CD14-positive monocyte (primary cell): ENCODE data around the gene AGRP. TPM values are rescaled to one million over a fixed set of nuclear protein-coding genes. Genes with fewer than 3 reads are reported as not detected.

Experiments used
- DNase-seq, 3 donors: peaks; one replicate each; pipeline ENCODE4 v3.0.0-alpha.2; 2011 to 2022
- H2AFZ ChIP-seq: 2 replicates; pipeline ENCODE4 v1.6.0; 2012; ENCODE audit warnings: mild to moderate bottlenecking, low read depth, low read length, inconsistent platforms; ENCODE audit not compliant: insufficient read depth, poor library complexity, severe bottlenecking
- H3K27ac ChIP-seq, 2 donors: 1 replicate in 1 of 2; 2 replicates in 1 of 2; pipeline ENCODE4 v1.5.1; 2012 to 2013; ENCODE audit warnings: low read length in 2 of 2, control low read depth in 1 of 2, inconsistent platforms in 1 of 2, low read depth in 1 of 2, mild to moderate bottlenecking in 1 of 2
- H3K27me3 ChIP-seq, 2 donors: one replicate each; pipeline versions ENCODE4 v1.6.0 to v1.6.1; 2011 to 2013; ENCODE audit warnings: low read length in 2 of 2; ENCODE audit not compliant: control insufficient read depth in 2 of 2, insufficient read depth in 2 of 2
- H3K36me3 ChIP-seq, 2 donors: replicated peaks in 1 of 2; 1 replicate in 1 of 2; 2 replicates in 1 of 2; pipeline versions ENCODE4 v1.5.1 to v1.6.1; 2012 to 2013; ENCODE audit warnings: low read length in 2 of 2, control low read depth in 1 of 2, inconsistent platforms in 1 of 2, mild to moderate bottlenecking in 1 of 2; ENCODE audit not compliant: insufficient read depth in 2 of 2, control insufficient read depth in 1 of 2
- H3K4me1 ChIP-seq, 2 donors: 1 replicate in 1 of 2; 2 replicates in 1 of 2; pipeline versions ENCODE4 v1.5.1 to v1.6.1; 2012 to 2013; ENCODE audit warnings: low read length in 2 of 2, control low read depth in 1 of 2, inconsistent platforms in 1 of 2, mild to moderate bottlenecking in 1 of 2, moderate library complexity in 1 of 2; ENCODE audit not compliant: insufficient read depth in 2 of 2, control insufficient read depth in 1 of 2
- H3K4me2 ChIP-seq: replicated peaks from 2 replicates; pipeline ENCODE3; 2012; ENCODE audit warnings: low read length, moderate library complexity, mild to moderate bottlenecking; ENCODE audit not compliant: poor library complexity, severe bottlenecking; ENCODE audit errors: extremely low read depth
- H3K4me3 ChIP-seq, 3 experiments: fragments of 200-600 bp in 1 of 3; sonication (generic) in 1 of 3; replicated peaks in 1 of 3; 1 replicate in 2 of 3; 2 replicates in 1 of 3; pipeline ENCODE4 v1.5.1; 2011 to 2013; ENCODE audit warnings: low read length in 3 of 3, mild to moderate bottlenecking in 3 of 3, control low read depth in 2 of 3, low read depth in 2 of 3, inconsistent platforms in 1 of 3, moderate library complexity in 1 of 3
- H3K79me2 ChIP-seq: 2 replicates; pipeline ENCODE4 v1.6.0; 2012; ENCODE audit warnings: mild to moderate bottlenecking, control low read depth, inconsistent platforms, low read length, moderate library complexity; ENCODE audit not compliant: insufficient read depth
- H3K9ac ChIP-seq: 2 replicates; pipeline ENCODE4 v1.6.0; 2017; ENCODE audit warnings: low read length, mild to moderate bottlenecking; ENCODE audit not compliant: insufficient read depth, poor library complexity, severe bottlenecking
- H3K9me3 ChIP-seq, 2 donors: replicated peaks in 1 of 2; 1 replicate in 1 of 2; 2 replicates in 1 of 2; pipeline versions ENCODE4 v1.5.1 to v1.6.1; 2012 to 2013; ENCODE audit warnings: low read length in 2 of 2, control low read depth in 1 of 2; ENCODE audit not compliant: control insufficient read depth in 1 of 2, insufficient read depth in 1 of 2
- H4K20me1 ChIP-seq: 2 replicates; pipeline ENCODE4 v1.6.0; 2012; ENCODE audit warnings: mild to moderate bottlenecking, low read length, control low read depth, moderate library complexity; ENCODE audit not compliant: insufficient read depth
- H3K27ac Mint-ChIP-seq, 7 donors: one replicate each; pipeline ENCODE4 v1.8.0; 2020; ENCODE audit warnings: mild to moderate bottlenecking in 7 of 7, mixed read lengths in 7 of 7, moderate library complexity in 6 of 7, inconsistent platforms in 2 of 7
- H3K27me3 Mint-ChIP-seq, 3 donors: one replicate each; pipeline ENCODE4 v1.8.0; 2021 to 2022; ENCODE audit warnings: low read depth in 3 of 3, mild to moderate bottlenecking in 3 of 3, mixed read lengths in 3 of 3, moderate library complexity in 3 of 3, inconsistent platforms in 1 of 3
- H3K36me3 Mint-ChIP-seq, 2 donors: one replicate each; pipeline ENCODE4 v1.8.0; 2020; ENCODE audit warnings: mixed read lengths in 2 of 2, inconsistent platforms in 1 of 2, mild to moderate bottlenecking in 1 of 2
- H3K4me1 Mint-ChIP-seq: one replicate; pipeline ENCODE4 v1.8.0; 2020; ENCODE audit warnings: mild to moderate bottlenecking, mixed read lengths
- H3K4me3 Mint-ChIP-seq, 2 donors: one replicate each; pipeline ENCODE4 v1.8.0; 2020; ENCODE audit warnings: mild to moderate bottlenecking in 2 of 2, mixed read lengths in 2 of 2, moderate library complexity in 1 of 2
- H3K9me3 Mint-ChIP-seq, 7 donors: one replicate each; pipeline ENCODE4 v1.8.0; 2020 to 2022; ENCODE audit warnings: mixed read lengths in 7 of 7, mild to moderate bottlenecking in 6 of 7, moderate library complexity in 6 of 7, inconsistent platforms in 2 of 7
- CTCF ChIP-seq: fragments of 200-600 bp; IDR thresholded peaks from one replicate; pipeline ENCODE4 v1.8.0; 2022; ENCODE audit warnings: antibody characterized with exemption, mild to moderate bottlenecking
- WGBS: methylation state at CpG from one replicate; pipeline ENCODE4 v1.1.5; 2013; ENCODE audit warnings: missing lambda C conversion rate; ENCODE audit not compliant: insufficient coverage; 5-methylcytosine and 5-hydroxymethylcytosine counted together
- intact Hi-C, 2 donors: fragments of 100-400 bp; cut with micrococcal nuclease; formaldehyde crosslinking; loops; one replicate each; pipeline versions ENCODE4 v1.15.0 to v1.15.1; 2023
- polyA plus RNA-seq, 3 donors: library from polyadenylated mRNA; depleted of rRNA in 1 of 3; unstranded in 2 of 3; stranded (reverse) in 1 of 3; fragments of 300-500 nt in 2 of 3; fragments of >200 nt in 1 of 3; fragmentation: Illumina TruSeq in 2 of 3; gene quantifications; 1 replicate in 2 of 3; 2 replicates in 1 of 3; pipeline ENCODE4 v1.2.3, GENCODE V29; 2012 to 2021

The AGRP gene
- polyA plus RNA-seq, 3 donors = 0.32 to 0.54 TPM; not detected in 1

DNA sequence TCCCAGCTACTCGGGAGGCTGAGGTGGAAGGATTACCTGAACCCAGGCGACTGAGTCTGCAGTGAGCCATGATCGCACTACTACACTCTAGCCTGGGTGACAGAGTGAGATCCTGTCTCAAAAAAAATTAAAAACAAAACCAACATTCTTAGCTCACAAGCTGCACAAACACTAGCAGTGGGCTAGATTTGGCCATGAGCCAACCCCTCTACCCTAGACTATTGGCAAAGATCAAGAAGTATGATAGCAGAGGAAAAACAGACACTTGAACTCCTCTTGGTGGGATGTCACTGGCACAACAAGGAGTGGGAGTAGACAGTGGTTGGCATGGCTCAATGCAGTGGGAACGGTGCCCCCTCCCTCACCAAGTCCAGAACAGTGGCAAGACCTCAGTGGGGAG is 25.7 kb upstream of the AGRP start:
- H3K36me3 ChIP-seq = no peaks in the 10 kb centered on the region
- no peak overlapping the region for H2AFZ ChIP-seq
- H3K4me1 ChIP-seq = peaks cover 39% of the 10 kb centered on the region in 2 donors
- H4K20me1 ChIP-seq = no peaks in the 10 kb centered on the region
- no peak for TF ChIP-seq CTCF
- Mint-ChIP-seq H3K4me3 (no peak overlapping the region), H3K4me1 (peaks cover 39% of the 10 kb centered on the region), H3K27ac (peak overlapping the region in 2 of 7 donors; percentile 45 to 50), H3K27me3 (peaks cover 0 to 6% (median 0%) of the 10 kb centered on the region in 3 donors), H3K36me3 (peaks cover 3 to 7% of the 10 kb centered on the region in 2 donors), H3K9me3 (peaks cover 0 to 5% (median 2%) of the 10 kb centered on the region in 7 donors)
- WGBS = 57% methylated on average over 1 of the region's 4 CpGs
- no peaks in the 10 kb centered on the region for H3K79me2 ChIP-seq
- intact Hi-C loops = no loop called here
- no peak overlapping the region for H3K4me3 ChIP-seq
- H3K4me2 ChIP-seq = no peak overlapping the region
- H3K27me3 ChIP-seq = no peaks in the 10 kb centered on the region
- H3K27ac ChIP-seq = no peak overlapping the region
- DNase-seq = no peak
- no peak overlapping the region for H3K9ac ChIP-seq
- no peaks in the 10 kb centered on the region for H3K9me3 ChIP-seq

GRCh38 chr16:67506468-67506867 is 23.1 kb upstream of the AGRP start:
- H3K9me3 ChIP-seq = no peaks in the 10 kb centered on the region
- H3K4me3 ChIP-seq = peak overlapping the region in 1 of 3 experiments; percentile 48
- peak overlapping the region; percentile 42 for H3K9ac ChIP-seq
- Mint-ChIP-seq H3K27me3 (peaks cover 0 to 5% (median 3%) of the 10 kb centered on the region in 3 donors), H3K4me3 (peak overlapping the region in 1 of 2 donors; percentile 65), H3K9me3 (peaks cover 0 to 4% (median 2%) of the 10 kb centered on the region in 7 donors), H3K4me1 (peaks cover 52% of the 10 kb centered on the region), H3K27ac (peak overlapping the region; percentile 93 to 98 (median 97)), H3K36me3 (peaks cover 3 to 13% of the 10 kb centered on the region in 2 donors)
- no peak for TF ChIP-seq CTCF
- 96% methylated on average over 4 of the region's 8 CpGs for WGBS
- H3K4me1 ChIP-seq = peaks cover 50 to 51% of the 10 kb centered on the region in 2 donors
- H3K4me2 ChIP-seq = peak overlapping the region; percentile 40
- peak overlapping the region; percentile 41 for H2AFZ ChIP-seq
- no peaks in the 10 kb centered on the region for H4K20me1 ChIP-seq
- H3K36me3 ChIP-seq = no peaks in the 10 kb centered on the region
- no peak for DNase-seq
- peak overlapping the region; percentile 83 to 93 for H3K27ac ChIP-seq
- intact Hi-C loops = no loop called here
- no peaks in the 10 kb centered on the region for H3K79me2 ChIP-seq
- no peaks in the 10 kb centered on the region for H3K27me3 ChIP-seq
